GM18868 (cell line): Measurements from ENCODE around the gene DAG1.

Experiments used
- ATAC-seq: cut with Tn5 transposase; IDR thresholded peaks from one replicate; pipeline ENCODE4 v1.9.1; 2021; ENCODE audit warnings: mild to moderate bottlenecking, moderate library complexity; ENCODE audit not compliant: unreplicated experiment

Gene DAG1

DNA sequence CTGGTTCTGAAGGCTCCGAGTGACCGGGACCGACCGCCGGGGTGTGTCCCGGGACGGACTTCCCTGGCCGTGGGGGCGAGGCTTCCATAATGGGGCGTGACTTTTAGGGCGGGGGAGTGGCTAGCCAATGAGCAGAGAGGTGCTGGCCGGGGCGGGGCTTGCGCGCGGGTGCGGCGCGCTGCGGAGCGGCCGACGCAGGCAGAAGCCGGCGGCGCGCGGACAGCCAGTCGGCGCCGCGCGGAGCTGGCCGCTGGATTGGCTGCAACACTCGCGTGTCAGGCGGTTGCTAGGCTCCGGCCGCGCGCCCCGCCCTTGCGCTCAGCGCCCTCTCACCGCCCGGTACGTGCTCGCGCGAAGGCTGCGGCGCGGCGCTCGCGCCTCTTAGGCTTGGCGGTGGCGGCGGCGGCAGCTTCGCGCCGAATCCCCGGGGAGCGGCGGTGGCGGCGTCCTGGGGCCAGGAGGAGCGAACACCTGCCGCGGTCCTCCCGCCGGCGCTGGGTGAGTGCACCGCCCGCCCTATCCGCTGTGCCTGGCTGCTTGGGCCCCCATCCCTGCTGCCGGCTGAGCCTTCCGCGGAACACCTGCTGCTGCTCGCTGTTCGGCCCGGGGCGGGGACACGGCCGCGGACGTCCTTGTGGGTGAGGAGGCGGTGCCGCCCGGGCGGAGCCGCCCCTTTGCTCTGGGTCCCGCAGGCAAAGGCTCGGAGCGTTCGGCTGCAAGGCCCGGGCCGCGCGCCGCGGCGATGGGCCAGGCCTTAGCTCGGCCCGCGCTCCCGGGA is at the start of gene DAG1:
Gene DAG1 (plus strand): TSS at position 332 of the 778 bp plus-strand sequence. CDS start 40,268 bp downstream, outside the sequence.
- peak; percentile 84 for ATAC-seq

DNA sequence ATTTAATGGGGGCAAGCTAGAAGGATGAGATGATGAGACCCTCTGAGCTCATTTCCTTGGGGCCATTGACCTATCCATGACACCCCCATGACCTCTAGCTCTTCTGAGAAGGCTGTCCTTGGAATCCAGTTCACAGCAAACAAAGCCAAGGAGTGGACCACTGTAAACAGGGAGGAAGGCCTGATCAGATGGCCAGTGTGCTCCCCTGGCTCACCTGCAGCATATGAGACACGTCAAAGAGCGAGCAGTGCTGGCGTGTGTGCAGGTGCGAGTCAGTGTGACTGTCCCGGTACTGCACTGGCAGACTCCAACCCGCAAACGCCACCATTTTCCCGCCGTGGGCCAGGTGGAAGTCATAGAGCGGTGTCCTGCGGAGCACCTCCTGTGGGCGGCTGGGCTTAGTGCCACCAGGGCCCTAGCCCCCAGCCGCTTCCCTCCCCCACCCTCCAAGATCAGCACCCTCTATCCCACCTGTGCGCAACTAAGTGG is 48.1 kb upstream of the DAG1 start:
- ATAC-seq, result no peak

DNA sequence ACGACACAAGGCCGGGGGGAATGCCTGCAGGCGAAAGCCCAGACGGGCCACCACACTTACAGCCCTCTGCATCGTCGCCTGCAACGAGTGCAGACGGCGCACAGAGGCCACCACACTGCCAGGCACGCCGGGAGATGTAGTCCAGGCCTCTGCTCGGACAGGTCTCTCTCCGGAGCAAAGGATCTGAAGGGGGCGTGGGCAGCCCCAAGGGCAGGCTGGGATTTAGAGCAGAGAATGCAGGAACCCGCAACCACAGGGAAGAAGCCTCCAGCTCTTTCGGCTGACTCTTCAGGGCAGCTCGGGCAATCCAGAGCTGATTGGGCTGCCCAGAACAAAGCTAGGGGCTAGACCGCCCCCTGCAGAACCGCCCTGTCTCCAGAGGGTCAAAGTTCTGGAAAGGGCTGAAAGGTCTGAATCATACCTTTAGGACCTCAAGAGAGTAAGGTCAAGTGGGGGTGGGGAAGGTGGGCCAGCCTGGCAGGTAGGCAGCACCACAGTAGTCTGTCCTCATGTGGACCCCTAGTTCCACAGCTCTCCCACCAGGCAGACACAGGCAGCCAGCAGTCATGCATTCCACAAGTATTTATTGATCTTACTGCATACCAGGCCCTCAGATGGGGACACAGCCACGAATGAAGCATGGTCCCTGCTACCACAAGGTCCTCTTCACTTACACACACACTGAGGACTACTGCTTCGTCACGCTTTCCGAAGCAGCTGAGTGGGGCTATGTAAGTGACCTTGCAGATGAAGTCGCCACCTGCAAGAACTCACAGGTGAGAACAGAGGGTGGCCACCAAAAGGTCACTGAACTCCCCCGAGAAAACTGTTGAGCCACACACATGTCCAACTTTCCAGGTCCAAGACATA is 47.5 kb upstream of the DAG1 start, which contains the start of gene AMT:
Gene AMT (minus strand): TSS at position 95 of the 870 bp plus-strand sequence. CDS start 23 bp downstream, at position 72.
- ATAC-seq, result no peak

DNA sequence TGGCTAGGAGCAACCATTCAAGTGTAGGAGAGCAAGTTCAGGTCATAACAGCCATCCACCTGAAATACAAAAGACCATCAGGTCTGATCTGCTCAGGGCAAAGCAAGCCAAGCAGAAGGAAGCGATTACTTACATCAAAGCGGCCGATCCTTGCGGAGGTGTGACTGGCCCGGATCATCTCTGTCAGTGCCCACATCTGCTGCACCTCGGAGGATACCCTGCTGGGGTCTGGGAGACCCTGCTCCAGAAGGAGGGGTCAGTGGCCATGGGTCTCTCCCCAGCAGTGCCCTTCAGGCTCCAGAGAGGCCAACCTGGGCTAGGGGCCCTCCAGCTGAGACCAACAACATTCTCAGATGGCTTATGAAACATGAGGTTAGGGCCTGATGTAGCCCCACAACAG is 45.3 kb upstream of the DAG1 start:
- no peak for ATAC-seq

DNA sequence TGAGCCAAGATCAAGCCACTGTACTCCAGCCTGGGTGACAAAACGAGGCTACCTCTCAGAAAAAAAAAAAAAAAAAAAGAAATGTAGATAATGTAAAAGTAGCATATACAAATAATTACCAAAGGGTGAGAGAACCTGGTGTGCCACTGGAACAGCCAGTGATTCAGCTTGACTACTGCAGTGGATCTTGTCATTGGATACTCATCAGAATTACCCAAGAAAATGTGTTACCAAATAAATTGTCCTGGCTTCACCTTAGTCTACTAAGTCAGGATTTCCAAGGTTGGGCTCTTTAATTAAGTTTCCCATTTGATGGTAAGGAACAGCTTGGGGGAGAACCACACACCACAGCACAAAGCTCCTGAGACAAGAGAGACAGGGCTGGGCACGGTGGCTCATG is 42.5 kb upstream of the DAG1 start:
- ATAC-seq, result no peak

DNA sequence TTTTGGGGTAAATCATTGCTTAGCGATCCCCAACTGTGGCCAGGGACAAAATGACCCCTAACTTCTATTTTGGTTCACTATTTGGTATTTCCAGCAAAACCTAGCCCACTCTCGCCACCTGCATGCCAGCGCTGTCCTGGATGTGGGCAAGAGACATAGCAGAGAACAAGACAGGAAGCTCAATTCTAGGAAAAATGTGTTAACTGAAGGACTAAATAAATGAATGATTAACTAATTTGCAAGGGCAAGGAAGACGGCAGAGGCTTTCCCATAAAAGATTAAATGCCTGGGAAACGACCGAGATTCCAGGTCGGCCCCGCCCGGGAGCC is 41.4 kb upstream of the DAG1 start:
- no peak for ATAC-seq

DNA sequence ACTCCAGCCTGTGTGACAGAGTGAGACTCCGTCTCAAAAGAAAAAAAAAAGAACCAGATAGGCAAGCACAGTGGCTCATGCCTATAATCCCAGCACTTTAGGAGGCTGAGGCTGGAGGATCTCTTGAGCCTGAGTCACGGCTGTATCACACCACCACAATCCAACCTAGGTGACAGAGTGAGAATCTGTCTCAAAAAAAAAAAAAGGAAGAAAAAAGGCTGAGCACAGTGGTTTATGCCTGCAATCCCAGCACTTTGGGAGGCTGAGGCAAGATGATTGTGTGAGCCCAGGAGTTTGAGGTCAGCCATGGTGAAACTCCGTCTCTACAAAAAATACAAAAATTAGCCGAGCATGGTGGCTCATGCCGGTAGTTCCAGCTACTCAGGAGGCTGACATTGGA is 35.3 kb upstream of the DAG1 start:
- no peak for ATAC-seq

DNA sequence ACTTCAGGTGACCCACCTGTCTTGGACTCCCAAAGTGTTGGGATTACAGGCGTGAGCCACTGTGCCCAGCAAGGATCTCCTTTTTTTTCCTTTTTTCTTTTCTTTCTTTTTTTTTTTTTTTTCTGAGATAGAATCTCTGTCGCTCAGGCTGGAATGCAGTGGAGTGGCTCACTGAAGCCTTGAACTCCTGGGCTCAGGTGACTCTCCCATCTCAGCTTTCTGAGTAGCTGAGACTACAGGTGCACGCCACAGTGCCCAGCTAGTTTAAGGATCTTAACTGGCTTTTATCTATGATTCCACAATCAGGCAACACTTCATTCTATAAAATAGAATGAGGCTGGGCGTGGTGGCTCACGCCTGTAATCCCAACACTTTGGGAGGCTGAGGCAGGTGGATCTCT is 24.7 kb upstream of the DAG1 start:
- no peak for ATAC-seq

DNA sequence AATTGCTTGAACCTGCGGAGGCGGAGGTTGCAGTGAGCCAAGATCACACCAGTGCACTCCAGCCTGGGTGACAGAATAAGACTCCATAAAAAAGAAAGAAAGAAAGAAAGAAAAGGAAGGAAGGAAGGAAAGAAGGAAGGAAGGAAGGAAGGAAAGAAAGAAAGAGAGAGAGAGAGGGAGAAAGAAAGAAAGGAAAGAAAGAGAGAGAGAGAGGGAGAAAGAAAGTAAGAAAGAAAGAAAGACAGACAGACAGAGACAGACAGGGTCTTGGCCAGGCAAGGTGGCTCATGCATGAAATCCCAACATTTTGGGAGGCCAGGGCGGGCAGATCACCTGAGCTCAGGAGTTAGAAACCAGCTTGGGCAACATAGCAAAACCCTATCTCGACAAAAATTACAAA is 16.4 kb upstream of the DAG1 start:
- no peak for ATAC-seq

DNA sequence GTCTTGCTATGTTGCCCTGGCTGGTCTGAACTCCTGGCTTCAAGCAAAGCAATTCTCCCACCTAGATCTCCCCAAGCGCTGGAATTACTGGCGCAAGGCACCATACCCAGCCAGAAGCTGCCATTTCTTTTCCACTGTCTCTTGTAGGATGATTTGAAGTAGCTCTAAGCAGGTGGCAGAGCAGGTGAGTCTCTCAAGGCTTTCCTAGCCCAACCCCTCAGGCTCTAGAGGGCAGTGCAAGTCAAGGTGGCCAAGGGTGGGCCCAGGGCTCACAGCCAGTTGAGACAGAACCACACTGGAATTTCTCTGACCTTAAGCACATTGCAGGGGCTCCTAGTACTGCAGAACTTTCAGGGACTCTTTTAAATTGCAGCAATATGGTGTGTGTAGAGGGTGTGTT is 15.6 kb upstream of the DAG1 start:
- ATAC-seq, result no peak

DNA sequence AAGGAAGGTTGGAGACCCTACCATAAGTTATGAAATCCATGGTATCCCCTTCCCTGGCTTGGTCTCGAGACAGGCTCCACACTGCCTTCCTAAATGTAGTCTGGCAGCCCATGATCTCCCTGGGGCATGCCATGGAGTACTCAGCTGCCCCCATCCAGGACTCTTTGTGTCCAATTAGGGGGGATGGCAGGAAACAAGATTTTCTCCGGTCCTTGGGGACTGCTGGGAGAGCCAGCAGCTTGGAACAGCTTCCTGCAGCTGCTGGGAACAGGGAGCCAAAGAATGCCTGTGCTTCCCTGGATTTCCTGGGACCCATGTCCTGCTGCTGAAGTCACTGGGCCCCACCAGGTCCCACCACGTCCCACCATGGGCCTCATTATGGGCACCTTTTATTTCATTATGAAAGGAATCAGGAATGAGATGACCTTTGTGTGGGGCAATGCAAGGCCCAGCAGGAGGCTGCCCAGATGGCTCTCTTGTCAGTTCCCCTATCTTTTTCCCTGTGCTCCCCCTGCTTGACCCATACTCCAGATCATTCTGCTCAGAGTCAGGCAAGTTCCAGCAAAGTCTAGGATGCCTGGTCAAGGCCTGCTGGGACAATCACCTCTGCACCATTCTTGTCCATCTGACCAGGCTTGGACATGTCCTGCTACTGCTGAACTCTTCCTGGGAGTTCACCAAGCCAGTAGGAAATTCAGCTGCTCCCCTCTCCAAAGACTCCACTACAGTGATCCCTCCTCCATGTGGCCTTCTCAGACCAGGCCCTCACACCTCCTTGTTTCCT is 15.0 kb upstream of the DAG1 start:
- no peak for ATAC-seq

DNA sequence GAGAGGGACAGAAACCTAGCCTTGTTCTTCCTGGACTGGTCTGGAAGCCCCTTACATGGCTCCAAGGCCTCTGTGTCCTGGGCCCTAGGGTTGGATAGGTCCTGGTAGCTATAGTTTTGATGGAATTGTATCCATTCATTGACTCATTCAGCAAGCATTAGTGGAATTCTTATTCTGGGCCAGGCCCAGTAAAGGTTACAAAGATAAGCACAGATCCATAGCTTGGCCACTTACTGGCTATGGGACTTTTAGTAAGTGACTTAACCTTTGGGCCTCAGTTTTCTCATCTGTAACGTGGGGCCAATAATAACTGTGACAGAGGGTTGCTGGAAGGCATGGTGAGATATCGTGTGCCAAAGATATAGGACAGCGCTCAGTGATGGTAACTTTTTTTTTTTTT is 13.6 kb upstream of the DAG1 start:
- no peak for ATAC-seq

DNA sequence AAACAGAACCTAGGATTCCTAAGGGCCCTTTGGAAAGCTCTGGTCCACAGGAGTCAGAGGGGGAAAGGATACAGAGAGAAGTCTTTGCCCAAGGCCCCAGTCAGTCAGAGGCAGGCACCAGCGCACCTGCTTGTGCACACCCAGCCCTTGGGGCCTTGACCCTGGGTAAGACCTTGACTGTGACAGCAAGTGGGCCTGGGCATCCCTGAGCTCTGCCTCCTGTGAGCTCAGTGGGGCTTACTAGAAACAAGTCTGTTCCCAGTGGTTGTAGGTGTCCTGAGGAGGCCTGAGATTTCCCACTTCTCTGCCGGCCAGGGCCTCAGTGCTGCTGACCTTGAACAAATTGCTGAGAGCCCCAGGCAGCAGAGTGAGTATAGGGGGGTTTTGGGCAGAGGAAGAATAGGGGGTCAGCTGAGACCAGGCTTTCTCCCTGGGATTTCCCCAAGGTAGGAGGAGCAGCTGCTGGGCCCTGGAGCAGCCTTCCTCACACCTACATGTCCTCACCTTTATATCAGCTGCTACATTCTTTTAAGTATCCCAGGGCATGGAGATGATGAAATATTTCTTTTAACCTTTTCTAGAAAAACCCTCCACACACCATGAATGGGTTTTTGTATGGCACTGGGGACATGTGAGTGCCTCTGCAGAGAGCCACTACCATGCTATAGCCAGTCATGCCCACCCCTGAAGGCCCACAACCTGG is 9.7 kb upstream of the DAG1 start:
- no peak for ATAC-seq

DNA sequence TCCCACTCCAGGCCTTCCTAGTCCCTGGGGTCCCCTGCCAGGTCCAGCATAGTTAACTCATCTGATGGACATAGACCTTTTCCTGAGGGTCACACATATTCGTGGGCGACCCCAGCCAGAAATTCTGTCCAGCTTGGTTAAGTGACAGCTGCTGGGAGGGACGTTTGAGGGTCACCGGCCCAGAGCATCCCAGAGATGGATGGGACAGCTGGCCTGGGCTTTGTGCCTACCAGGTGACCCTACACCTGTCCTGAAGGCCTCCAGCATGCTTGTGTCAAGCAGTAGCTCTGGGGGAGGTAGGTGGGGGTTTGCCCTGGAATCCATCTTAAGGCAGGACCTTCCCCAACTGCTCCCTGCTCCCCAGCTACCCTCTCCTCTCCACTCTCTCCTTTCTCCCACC is 9.1 kb upstream of the DAG1 start:
- ATAC-seq, result no peak

DNA sequence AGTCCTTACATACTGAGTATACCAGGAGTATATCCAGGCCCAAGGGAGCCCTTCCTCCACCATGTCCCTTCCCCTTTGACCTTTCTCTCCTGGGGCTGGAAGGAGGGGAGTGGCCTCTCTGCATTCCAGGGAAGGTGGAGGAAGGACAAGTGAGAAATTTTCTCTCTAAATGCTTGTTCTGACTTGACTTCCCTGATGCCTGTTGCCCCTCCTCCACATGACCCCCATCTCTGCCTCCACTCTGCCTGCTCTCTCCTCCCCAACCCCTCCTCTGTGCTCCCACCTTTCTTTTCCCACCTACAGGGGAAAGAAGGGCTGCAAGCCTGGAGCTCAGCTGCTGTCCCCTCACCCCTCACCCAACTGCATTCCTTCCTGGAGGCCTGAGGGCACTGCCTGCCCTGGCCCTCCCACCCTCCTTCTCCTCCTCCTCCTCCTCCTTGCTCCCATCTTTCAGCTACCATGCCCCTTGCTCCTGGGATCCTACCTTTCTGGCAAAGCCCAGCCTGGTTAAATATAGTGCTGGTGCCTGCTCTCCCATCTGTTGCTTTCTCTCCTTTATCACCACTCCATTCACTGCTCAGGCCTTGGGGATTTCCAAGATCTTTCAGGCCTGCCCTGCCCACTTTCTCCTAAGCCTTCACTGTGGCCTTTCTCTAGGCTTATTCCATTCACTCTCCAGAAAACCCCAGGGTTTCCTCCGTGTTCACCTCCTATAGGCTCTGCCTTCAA is 8.5 kb upstream of the DAG1 start:
- no peak for ATAC-seq

DNA sequence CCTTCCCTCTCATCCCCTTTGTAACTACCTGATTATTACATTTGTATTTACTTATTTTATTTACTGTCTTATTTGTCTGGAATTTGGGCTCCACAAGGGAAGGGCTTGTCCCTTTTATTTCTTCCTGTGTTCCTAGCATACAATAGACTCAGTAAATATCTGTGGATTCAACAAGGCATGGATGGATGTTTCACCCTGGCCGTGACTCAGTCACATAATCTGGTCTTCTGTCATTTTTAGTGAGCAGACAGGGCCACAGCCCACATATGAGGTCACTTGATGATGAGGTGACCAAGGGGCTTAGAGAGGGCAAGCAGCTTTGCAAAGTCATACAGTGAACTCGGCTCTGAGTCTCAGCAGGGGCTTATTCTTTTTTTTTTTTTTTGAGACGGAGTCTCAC is 7.8 kb upstream of the DAG1 start:
- no peak for ATAC-seq

DNA sequence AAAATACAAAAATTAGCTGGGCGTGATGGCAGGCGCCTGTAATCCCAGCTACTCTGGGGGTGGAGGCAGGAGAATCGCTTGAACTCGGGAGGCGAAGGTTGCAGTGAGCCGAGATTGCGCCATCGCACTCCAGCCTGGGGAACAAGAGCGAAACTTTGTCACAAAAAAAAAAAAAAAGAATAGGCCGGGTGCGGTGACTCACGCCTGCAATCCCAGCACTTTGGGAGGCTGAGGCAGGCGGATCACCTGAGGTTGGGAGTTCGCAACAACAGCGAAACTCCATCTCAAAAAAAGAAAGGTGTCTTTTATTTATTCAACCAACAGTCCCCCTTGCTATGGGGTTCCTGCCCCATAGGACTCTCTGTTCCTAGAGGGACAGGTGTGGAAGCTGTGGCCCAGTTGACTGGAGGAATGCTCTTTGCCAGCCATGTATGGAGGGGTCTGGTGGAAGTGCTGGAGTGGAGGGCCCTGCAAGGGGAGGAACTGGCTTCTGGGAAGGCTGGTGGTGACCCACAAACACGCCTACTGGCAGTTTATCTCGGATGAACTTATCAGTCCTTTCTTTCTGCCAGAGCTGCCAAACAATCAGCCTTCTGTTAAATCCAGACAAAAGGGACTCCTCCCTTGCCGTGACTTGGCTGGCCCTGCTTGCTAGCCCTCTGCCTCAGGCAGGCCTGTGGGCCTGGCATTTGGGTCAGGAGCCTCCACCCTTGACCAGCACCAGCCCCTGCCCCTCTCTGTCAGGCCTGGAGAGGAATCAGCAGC is 4.6 kb upstream of the DAG1 start:
- ATAC-seq, result no peak

DNA sequence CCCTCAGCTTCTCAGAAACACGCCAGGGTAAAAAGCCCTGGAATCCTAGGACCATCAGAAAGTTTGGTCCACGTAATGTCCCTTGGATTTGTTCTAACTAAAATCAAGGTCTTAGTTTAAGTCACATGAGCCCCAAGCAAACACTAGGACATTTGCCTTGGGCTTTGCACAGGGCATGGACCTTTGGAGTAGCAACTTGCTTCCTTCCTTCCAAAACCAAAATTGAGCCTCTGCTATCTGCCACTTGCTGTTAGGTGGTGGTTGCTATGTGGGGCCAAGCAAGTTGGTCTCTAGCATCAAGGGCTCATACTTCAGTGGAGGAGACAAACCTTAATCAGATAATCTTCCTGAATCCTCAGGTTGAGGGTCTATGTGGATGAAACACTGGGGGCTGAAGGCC is 4.0 kb upstream of the DAG1 start:
- ATAC-seq, result no peak
